ENCODE measurements around the gene HEATR9.

Gene HEATR9

GRCh38 chr17:35875072-35875799 lies 6.5 kb upstream of the HEATR9 start:
- Histone ChIP-seq H3K4me3 (ENCODE audit: low read depth, low read length) (no peak overlapping the region), H3K4me1 (ENCODE audit: control insufficient read depth, insufficient read depth, low read length) (0 out of 2 replicates have a peak, but pooled peaks cover 3% of the 10 kb centered on the region), H3K27me3 (ENCODE audit: control insufficient read depth, insufficient read depth, low read length) (no peaks in the 10 kb centered on the region), H3K27ac (ENCODE audit: low read depth, low read length) (no peak overlapping the region), H3K9me3 (ENCODE audit: control insufficient read depth, insufficient read depth, low read length) (no peaks in the 10 kb centered on the region), H3K36me3 (ENCODE audit: control insufficient read depth, insufficient read depth, low read length) (no peaks in the 10 kb centered on the region), H3K9ac (ENCODE audit: low read depth, low read length) (no peak overlapping the region)

GRCh38 chr17:35872196-35872980 lies 3.7 kb upstream of the HEATR9 start:
- no peak overlapping the region for H3K27ac ChIP-seq (ENCODE audit: low read depth, low read length)
- H3K4me3 ChIP-seq (ENCODE audit: low read depth, low read length), result no peak overlapping the region
- H3K36me3 ChIP-seq (ENCODE audit: control insufficient read depth, insufficient read depth, low read length), result no peaks in the 10 kb centered on the region
- H3K9ac ChIP-seq (ENCODE audit: low read depth, low read length), result no peak overlapping the region
- H3K9me3 ChIP-seq (ENCODE audit: control insufficient read depth, insufficient read depth, low read length), result no peaks in the 10 kb centered on the region
- H3K4me1 ChIP-seq (ENCODE audit: control insufficient read depth, insufficient read depth, low read length), result 0 out of 2 replicates have a peak, but pooled peaks cover 3% of the 10 kb centered on the region
- no peaks in the 10 kb centered on the region for H3K27me3 ChIP-seq (ENCODE audit: control insufficient read depth, insufficient read depth, low read length)

- Histone ChIP-seq H3K9ac (ENCODE audit: low read depth, low read length) (no peak overlapping the region), H3K27me3 (ENCODE audit: control insufficient read depth, insufficient read depth, low read length) (no peaks in the 10 kb centered on the region), H3K4me1 (ENCODE audit: control insufficient read depth, insufficient read depth, low read length) (0 out of 2 replicates have a peak, but pooled peaks cover 3% of the 10 kb centered on the region), H3K9me3 (ENCODE audit: control insufficient read depth, insufficient read depth, low read length) (no peaks in the 10 kb centered on the region), H3K36me3 (ENCODE audit: control insufficient read depth, insufficient read depth, low read length) (no peaks in the 10 kb centered on the region), H3K4me3 (ENCODE audit: low read depth, low read length) (no peak overlapping the region), H3K27ac (ENCODE audit: low read depth, low read length) (no peak overlapping the region)
Observed at GRCh38 chr17:35870906-35871819, 2.5 kb upstream of the HEATR9 start.

- Histone ChIP-seq H3K27me3 (ENCODE audit: control insufficient read depth, insufficient read depth, low read length) (no peaks in the 10 kb centered on the region), H3K27ac (ENCODE audit: low read depth, low read length) (no peak overlapping the region), H3K4me3 (ENCODE audit: low read depth, low read length) (no peak overlapping the region), H3K9me3 (ENCODE audit: control insufficient read depth, insufficient read depth, low read length) (no peaks in the 10 kb centered on the region), H3K9ac (ENCODE audit: low read depth, low read length) (no peak overlapping the region), H3K4me1 (ENCODE audit: control insufficient read depth, insufficient read depth, low read length) (0 out of 2 replicates have a peak, but pooled peaks cover 3% of the 10 kb centered on the region), H3K36me3 (ENCODE audit: control insufficient read depth, insufficient read depth, low read length) (no peaks in the 10 kb centered on the region)
Observed at GRCh38 chr17:35867574-35867973, 1.1 kb downstream of the HEATR9 start.

- Histone ChIP-seq H3K27ac (ENCODE audit: low read depth, low read length) (no peak overlapping the region), H3K9me3 (ENCODE audit: control insufficient read depth, insufficient read depth, low read length) (no peaks in the 10 kb centered on the region), H3K27me3 (ENCODE audit: control insufficient read depth, insufficient read depth, low read length) (no peaks in the 10 kb centered on the region), H3K4me1 (ENCODE audit: control insufficient read depth, insufficient read depth, low read length) (0 out of 2 replicates have a peak, but pooled peaks cover 3% of the 10 kb centered on the region), H3K36me3 (ENCODE audit: control insufficient read depth, insufficient read depth, low read length) (no peaks in the 10 kb centered on the region), H3K4me3 (ENCODE audit: low read depth, low read length) (no peak overlapping the region), H3K9ac (ENCODE audit: low read depth, low read length) (no peak overlapping the region)
Observed at GRCh38 chr17:35866341-35866950, 2.2 kb downstream of the HEATR9 start.

GRCh38 chr17:35865412-35866340 lies 3.0 kb downstream of the HEATR9 start:
- no peak overlapping the region for H3K4me3 ChIP-seq (ENCODE audit: low read depth, low read length)
- H3K4me1 ChIP-seq (ENCODE audit: control insufficient read depth, insufficient read depth, low read length), result no peaks in the 10 kb centered on the region
- H3K9me3 ChIP-seq (ENCODE audit: control insufficient read depth, insufficient read depth, low read length), result no peaks in the 10 kb centered on the region
- H3K27me3 ChIP-seq (ENCODE audit: control insufficient read depth, insufficient read depth, low read length), result no peaks in the 10 kb centered on the region
- H3K36me3 ChIP-seq (ENCODE audit: control insufficient read depth, insufficient read depth, low read length), result no peaks in the 10 kb centered on the region
- no peak overlapping the region for H3K27ac ChIP-seq (ENCODE audit: low read depth, low read length)
- no peak overlapping the region for H3K9ac ChIP-seq (ENCODE audit: low read depth, low read length)

GRCh38 chr17:35864853-35865252 lies 3.8 kb downstream of the HEATR9 start:
- no peak overlapping the region for H3K4me3 ChIP-seq (ENCODE audit: low read depth, low read length)
- H3K36me3 ChIP-seq (ENCODE audit: control insufficient read depth, insufficient read depth, low read length), result no peaks in the 10 kb centered on the region
- H3K27ac ChIP-seq (ENCODE audit: low read depth, low read length), result no peak overlapping the region
- no peak overlapping the region for H3K9ac ChIP-seq (ENCODE audit: low read depth, low read length)
- no peaks in the 10 kb centered on the region for H3K27me3 ChIP-seq (ENCODE audit: control insufficient read depth, insufficient read depth, low read length)
- no peaks in the 10 kb centered on the region for H3K9me3 ChIP-seq (ENCODE audit: control insufficient read depth, insufficient read depth, low read length)
- H3K4me1 ChIP-seq (ENCODE audit: control insufficient read depth, insufficient read depth, low read length), result no peaks in the 10 kb centered on the region

GRCh38 chr17:35856603-35857002 lies 12.1 kb downstream of the HEATR9 start:
- Histone ChIP-seq H3K4me3 (ENCODE audit: low read depth, low read length) (no peak overlapping the region), H3K4me1 (ENCODE audit: control insufficient read depth, insufficient read depth, low read length) (no peaks in the 10 kb centered on the region), H3K27ac (ENCODE audit: low read depth, low read length) (no peak overlapping the region), H3K9me3 (ENCODE audit: control insufficient read depth, insufficient read depth, low read length) (no peaks in the 10 kb centered on the region), H3K27me3 (ENCODE audit: control insufficient read depth, insufficient read depth, low read length) (no peaks in the 10 kb centered on the region), H3K9ac (ENCODE audit: low read depth, low read length) (no peak overlapping the region), H3K36me3 (ENCODE audit: control insufficient read depth, insufficient read depth, low read length) (peaks cover 22% of the 10 kb centered on the region; the same call in 1 of the 2 replicates)

- no peak overlapping the region for H3K4me3 ChIP-seq (ENCODE audit: low read depth, low read length)
- no peaks in the 10 kb centered on the region for H3K4me1 ChIP-seq (ENCODE audit: control insufficient read depth, insufficient read depth, low read length)
- H3K27ac ChIP-seq (ENCODE audit: low read depth, low read length), result no peak overlapping the region
- H3K36me3 ChIP-seq (ENCODE audit: control insufficient read depth, insufficient read depth, low read length), result peaks cover 22% of the 10 kb centered on the region; the same call in 1 of the 2 replicates
- no peak overlapping the region for H3K9ac ChIP-seq (ENCODE audit: low read depth, low read length)
- no peaks in the 10 kb centered on the region for H3K27me3 ChIP-seq (ENCODE audit: control insufficient read depth, insufficient read depth, low read length)
- no peaks in the 10 kb centered on the region for H3K9me3 ChIP-seq (ENCODE audit: control insufficient read depth, insufficient read depth, low read length)
Observed at GRCh38 chr17:35855965-35856364, 12.7 kb downstream of the HEATR9 start.

Measured in HUES48 (cell line).